ENCODE data around the gene NPHS1.
A peak's percentile ranks its signal among the peaks of the same experiment; 100 is the strongest.
"Not testable (repeated sequence)": the region's sequence is repeated elsewhere in the genome, so short reads cannot be mapped to it uniquely, and the experiment has no call there.

The NPHS1 gene

GRCh38 chr19:35846038-35846668 is 6.2 kb downstream of the NPHS1 start:
- no peak for DNase-seq

- DNase-seq, result no peak
These were observed 6.9 kb downstream of the NPHS1 start for GRCh38 chr19:35845215-35846037.

DNA sequence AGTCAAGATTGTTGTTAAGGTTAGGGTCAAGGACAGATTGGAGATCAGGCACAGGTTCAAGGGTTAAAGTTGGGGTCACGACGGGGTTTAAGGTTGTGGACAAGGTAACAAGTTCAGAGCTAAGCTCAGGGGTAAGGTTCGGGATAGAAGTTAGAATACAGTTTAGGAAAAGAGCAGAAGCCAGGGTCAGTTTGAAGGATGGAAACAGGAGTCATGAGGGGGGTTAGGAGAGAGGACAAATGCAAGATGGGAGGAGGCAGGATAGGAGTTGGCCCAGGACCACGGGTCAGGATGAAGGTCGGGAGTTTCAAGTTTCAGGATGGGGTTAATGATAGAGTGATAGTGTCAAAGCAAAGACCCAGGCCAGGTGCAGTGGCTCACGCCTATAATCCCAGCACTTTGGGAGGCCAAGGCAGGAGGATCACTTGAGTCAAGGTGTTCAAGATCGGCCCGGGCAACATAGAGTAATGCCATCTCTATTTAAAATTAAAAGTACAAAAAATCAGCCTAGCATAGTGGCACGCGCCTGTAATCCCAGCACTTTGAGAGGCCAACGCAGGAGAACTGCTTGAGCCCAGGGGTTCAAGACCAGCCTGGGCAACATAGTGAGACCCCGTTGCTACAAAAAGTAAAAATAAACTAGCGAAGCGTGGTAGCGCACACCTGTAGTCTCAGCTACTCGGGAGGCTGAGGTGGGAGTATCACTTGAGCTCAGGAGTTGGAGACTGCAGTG is 7.7 kb downstream of the NPHS1 start:
- no peak for DNase-seq

DNA sequence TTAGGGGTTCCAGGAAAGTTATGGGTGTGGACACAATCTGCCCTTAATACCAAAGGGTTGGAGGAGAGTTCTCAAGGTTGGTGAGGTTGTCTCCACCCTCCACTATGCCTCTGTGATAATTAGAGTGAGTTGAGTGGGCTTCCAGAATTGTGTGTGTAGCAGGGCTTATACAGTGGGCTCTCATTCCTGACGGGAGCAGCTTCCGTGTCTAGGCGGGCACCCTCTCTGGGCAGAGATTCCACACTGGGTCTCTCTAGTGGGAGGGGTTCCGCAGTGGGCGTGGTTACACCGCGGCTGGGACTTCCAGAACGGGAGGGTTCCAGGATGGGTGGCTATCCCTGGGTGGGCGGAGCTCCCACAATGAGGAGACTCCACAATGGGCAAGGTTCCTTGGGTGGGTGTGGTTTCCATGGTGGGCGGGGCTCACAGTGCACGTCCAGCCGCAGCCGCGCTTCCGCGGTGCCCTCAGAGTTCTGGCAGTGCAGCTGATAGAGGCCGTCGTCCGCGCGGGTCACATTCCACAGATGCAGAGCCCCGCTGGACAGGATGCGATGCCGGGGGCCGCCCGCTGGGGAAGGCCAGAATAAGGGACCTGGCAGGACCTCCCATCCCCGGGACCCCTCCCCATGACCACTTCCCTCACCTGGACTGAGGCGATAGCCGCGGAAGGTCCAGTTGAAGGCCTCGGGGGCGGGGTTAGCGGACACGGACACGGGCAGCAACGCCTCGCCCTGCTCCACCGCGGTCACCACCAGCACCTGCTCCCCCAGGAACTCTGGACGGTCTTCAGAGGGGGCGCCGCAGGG is 8.4 kb downstream of the NPHS1 start:
- DNase-seq, result no peak

GRCh38 chr19:35842666-35843272 is 9.5 kb downstream of the NPHS1 start:
- DNase-seq, result no peak

DNA sequence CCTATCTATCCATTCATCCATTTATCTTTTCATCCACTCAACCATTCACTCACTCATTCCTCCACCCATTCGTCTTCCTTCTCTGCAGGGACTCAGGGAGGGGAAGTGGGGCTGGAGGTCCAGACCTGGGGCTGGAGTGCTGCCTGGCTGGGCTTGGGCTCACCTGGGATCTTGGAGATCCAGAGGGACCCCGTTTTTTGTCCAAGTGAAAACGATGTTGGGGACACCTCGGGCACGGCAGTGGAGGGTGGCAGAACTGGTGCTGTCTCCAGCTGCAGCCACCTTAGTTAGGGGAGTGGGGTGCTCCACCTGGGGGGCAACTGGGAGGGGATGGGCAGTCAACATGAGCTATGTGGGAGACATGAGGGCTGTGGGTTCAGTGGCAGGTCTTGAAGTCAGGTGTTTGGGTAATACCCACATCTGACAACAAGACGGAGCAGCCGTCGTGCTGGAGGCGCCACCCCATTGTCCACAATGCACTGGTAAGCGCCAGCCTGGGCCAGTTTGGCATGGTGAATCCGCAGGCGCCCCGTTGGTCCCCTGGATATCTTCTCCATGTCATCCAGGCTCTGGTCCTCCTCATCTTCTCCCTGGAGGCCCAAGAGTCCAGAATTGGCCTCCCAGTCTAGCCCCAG is 10.2 kb downstream of the NPHS1 start:
- DNase-seq, result no peak

- DNase-seq, result not testable (repeated sequence)
These were observed 16.2 kb downstream of the NPHS1 start for GRCh38 chr19:35836096-35836495.

DNA sequence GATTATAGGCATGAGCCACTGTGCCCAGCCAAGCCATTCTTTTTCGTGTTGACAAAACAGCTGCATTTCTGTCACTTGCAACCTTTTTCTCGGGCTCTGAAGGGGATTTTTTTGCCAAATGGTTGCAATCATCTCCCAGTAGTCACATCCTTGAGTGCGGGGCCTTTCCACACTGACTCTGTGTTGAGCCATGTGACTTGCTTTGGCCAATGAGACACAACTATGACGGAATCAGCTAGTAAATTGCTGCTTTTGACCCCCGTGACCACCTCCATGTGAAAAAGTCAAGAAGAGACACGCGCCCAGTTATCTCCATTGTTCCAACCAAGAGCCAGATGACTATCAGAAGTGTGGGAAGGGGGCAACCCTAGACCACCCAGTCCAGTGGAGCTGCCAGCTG is 18.3 kb downstream of the NPHS1 start:
- DNase-seq, result no peak

DNA sequence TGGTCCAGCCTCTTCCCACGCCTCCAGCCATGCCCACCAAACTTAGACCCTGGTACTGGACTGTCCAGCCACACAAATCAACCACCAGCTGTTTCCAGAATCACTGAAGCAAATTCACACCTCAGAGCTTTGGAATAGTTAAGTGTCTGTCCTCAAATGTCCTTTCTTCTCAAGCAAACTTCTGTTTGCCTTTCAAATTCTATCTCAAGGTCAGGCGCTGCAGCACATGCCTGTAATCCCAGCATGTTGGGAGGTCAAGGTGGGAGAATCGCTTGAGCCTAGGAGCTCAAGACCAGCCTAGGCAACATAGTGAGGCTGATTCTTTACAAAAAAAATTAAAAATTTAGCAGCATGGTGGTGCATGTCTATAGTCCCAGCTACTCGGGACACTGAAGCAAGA is 20.2 kb downstream of the NPHS1 start:
- no peak for DNase-seq

- no peak for DNase-seq
These were observed 21.3 kb downstream of the NPHS1 start for GRCh38 chr19:35830986-35831385.

DNA sequence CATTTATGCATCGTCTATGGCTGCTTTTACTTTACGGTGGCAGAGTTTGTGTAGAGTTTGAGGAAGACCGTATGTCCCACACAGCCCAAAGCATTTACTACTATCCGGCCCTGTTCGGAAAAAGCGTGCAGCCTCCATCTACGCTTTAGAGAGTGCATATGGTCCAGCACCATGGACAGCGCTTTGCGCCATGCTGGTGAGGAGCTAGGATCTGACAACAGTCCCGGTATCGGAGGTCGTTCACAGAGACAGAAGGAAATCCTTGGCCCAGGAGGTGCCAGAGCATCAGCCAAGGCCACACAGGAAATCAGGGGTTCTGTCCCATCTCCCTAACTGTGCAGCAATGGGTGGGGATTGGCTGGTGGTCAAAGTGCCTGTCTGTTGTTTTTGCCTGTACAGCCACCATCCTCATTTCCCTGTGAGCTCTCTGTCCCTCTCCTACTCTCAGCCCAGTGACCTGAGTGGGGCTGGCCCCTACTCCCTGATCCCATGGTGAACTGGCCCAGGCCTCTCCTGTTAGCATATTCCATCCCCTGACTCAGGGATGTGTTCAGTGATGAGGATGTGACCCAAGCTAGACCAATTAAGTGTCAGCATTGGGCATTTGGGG is 23.5 kb downstream of the NPHS1 start:
- DNase-seq, result peak in 1 of 2 donors; percentile 35

DNA sequence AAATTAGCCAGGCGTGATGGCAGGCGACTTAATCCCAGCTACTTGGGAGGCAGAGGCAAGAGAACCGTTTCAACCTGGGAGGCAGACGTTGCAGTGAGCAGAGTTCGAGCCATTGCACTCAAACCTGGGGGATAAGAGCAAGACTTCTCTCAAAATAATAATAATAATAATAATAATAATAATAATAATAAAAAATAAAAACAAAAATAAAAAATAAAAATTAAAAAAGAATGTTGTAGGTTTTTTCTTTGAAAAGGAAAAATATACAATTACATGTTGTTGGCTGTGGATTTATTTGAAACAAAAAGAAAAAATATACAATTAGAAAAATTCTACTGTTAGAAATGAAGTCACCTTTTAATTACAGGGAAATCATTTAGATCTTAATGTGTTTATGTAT is 28.2 kb downstream of the NPHS1 start:
- DNase-seq, result no peak

- DNase-seq, result no peak
These were observed 29.7 kb downstream of the NPHS1 start for GRCh38 chr19:35822579-35822978.

GRCh38 chr19:35818445-35818844 is 33.9 kb downstream of the NPHS1 start:
- DNase-seq, result no peak

GRCh38 chr19:35816846-35817245 is 35.5 kb downstream of the NPHS1 start:
- DNase-seq, result no peak

DNA sequence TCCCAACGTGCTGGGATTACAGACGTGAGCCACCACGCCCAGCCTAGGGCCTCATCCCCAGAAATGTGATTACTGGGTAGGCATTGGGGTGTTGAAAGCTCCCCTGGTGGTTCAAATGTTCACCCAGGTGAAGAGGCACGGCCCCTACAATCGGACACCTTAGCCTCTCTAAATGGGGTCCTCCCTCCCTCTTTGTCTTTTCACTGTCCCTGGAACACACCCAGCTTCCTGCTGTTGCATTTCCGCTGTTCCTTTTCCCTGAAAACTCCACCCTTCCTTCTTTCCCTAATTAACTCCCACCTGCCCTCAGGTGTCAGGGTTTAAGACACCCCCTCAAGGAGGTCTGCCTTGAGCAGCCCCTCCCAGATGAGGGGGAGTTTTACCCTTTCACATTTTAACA is 36.0 kb downstream of the NPHS1 start:
- DNase-seq, result no peak

DNA sequence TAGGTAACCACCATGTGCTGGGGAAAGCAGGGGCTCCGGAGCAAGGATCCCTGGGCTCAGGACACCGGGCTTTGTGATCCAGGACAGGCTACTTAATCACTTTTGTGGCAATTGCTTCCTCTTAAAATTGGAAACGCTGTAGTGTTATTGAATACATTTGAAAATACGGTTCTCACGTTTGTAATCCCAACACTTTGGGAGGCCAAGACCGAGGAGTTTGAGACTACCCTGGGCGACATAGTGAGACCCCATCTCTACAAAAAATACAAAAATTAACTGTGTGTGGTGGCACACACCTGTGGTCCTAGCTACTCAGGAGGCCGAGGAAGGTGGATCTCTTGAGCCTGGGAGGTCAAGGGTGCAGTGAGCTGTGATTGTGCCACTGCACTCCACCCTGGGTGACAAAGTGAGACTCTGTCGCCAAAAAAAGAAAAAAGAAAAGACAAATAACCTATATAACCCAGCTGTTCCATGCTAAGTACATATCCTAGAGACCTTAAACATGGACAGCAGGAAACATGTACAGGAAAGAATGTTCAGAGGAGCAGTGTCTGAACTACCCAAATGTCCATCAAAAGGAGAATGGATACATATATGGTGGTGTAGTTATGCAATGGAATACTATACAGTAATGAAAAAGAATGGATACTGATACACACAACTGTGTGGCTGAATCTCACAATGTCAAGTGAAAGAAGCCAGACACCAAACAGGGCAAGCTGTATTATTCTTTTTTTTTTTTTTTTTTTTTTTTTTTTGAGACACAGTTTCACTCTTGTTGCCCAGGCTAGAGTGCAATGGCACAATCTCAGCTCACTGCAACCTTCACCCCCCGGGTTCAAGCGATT is 39.0 kb downstream of the NPHS1 start:
- DNase-seq, result no peak

GRCh38 chr19:35812220-35813042 is 39.9 kb downstream of the NPHS1 start, which contains the start of gene PRODH2:
Gene PRODH2 (minus strand): TSS chr19:35812845. CDS start chr19:35812805, 40 bp downstream.
- no peak for DNase-seq
